Measurements from ENCODE around the gene ACSM2B.
"Not testable (repeated sequence)": the region's sequence is repeated elsewhere in the genome, so short reads cannot be mapped to it uniquely, and the experiment has no call there.

ACSM2B gene

GRCh38 chr16:20576145-20576544 is at the start of gene ACSM2B:
Gene ACSM2B (minus strand): TSS chr16:20576367. CDS start chr16:20564845, 11,522 bp downstream.
- not testable (repeated sequence) for H3K27ac Mint-ChIP-seq; H3K27me3 Mint-ChIP-seq (ENCODE audit: low read depth); H3K4me1 Mint-ChIP-seq (ENCODE audit: low read depth); DNase-seq (ENCODE audit: low spot score); H3K4me3 Mint-ChIP-seq; H3K36me3 Mint-ChIP-seq (ENCODE audit: low read depth); H3K9me3 Mint-ChIP-seq

DNA sequence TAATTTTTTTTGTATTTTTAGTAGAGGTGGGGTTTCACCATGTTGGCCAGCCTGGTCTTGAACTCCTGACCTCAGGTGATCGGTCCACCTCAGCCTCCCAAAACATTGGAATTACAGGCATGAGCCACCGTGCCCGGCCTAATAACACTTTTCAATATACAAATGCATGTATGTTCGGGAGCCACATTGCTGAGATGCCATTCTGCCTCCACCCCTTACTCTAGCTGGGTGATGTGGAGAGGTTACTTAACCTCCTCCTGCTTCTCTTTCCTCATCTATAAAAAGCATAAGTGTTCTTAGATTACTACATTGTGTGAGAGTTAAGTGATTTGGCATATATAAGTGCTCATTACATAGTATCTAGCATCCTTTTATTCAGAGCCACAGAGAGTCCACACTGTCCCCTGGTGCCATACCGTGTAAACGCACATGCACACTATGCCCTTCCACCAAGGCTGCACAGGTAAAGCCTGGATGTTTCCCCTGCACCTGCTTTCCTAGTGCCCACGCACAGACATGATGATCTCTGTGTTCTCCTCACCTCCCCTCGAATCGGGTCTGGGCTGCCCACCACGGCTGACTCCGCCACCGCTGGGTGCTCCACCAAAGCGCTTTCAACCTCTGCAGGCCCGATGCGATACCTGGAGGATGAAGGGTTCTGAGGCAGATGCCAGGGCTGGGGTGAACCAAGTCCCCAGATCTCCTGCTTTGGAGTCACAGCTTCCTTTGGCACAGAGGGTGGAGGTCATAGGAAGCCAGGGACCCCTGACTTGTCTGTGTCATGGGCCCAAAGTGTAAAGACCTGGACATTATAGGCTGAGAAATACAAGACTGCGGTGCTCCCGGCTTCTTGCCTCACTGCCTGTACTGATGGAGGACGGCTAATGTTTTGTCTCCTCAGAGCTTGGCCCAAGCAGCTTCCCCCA is 49.0 kb upstream of the ACSM2B start:
- Mint-ChIP-seq H3K4me3 (no peak overlapping the region), H3K4me1 (ENCODE audit: low read depth) (peaks cover 6% of the 10 kb centered on the region), H3K27me3 (ENCODE audit: low read depth) (no peaks in the 10 kb centered on the region), H3K27ac (no peak overlapping the region), H3K9me3 (no peaks in the 10 kb centered on the region), H3K36me3 (ENCODE audit: low read depth) (no peaks in the 10 kb centered on the region)
- no peak for DNase-seq (ENCODE audit: low spot score)

DNA sequence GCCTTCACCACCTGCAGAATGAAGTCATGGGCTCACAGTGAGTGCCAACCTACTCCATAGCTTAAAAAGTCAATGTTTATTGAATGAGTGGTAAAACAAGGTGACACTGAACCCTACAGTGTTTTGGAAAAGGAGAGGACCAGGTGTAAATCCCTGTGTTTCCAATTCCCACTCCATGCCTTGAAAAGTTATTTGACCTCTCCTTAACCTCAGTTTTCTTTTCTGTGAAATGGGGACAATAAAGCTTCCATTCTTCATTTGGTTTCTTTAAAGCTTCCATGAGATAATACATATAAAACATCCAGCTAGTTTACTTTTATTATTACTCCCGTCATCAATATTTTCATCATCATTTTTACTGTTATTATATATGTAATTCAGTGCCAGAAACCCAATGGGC is 48.0 kb upstream of the ACSM2B start:
- Mint-ChIP-seq H3K36me3 (ENCODE audit: low read depth) (no peaks in the 10 kb centered on the region), H3K27ac (no peak overlapping the region), H3K4me1 (ENCODE audit: low read depth) (peaks cover 5% of the 10 kb centered on the region), H3K4me3 (no peak overlapping the region), H3K27me3 (ENCODE audit: low read depth) (no peaks in the 10 kb centered on the region), H3K9me3 (no peaks in the 10 kb centered on the region)
- DNase-seq (ENCODE audit: low spot score) = no peak

- no peaks in the 10 kb centered on the region for H3K36me3 Mint-ChIP-seq (ENCODE audit: low read depth)
- H3K27ac Mint-ChIP-seq = no peak overlapping the region
- H3K4me3 Mint-ChIP-seq = no peak overlapping the region
- DNase-seq (ENCODE audit: low spot score) = no peak
- H3K9me3 Mint-ChIP-seq = no peaks in the 10 kb centered on the region
- no peaks in the 10 kb centered on the region for H3K4me1 Mint-ChIP-seq (ENCODE audit: low read depth)
- no peaks in the 10 kb centered on the region for H3K27me3 Mint-ChIP-seq (ENCODE audit: low read depth)
These were observed 46.3 kb upstream of the ACSM2B start for GRCh38 chr16:20622498-20622870.

GRCh38 chr16:20621406-20621805 is 45.2 kb upstream of the ACSM2B start:
- H3K4me3 Mint-ChIP-seq = no peak overlapping the region
- no peaks in the 10 kb centered on the region for H3K4me1 Mint-ChIP-seq (ENCODE audit: low read depth)
- no peaks in the 10 kb centered on the region for H3K36me3 Mint-ChIP-seq (ENCODE audit: low read depth)
- no peaks in the 10 kb centered on the region for H3K9me3 Mint-ChIP-seq
- DNase-seq (ENCODE audit: low spot score) = no peak
- H3K27me3 Mint-ChIP-seq (ENCODE audit: low read depth) = no peaks in the 10 kb centered on the region
- no peak overlapping the region for H3K27ac Mint-ChIP-seq

GRCh38 chr16:20620770-20621169 is 44.6 kb upstream of the ACSM2B start:
- Mint-ChIP-seq H3K4me1 (ENCODE audit: low read depth) (no peaks in the 10 kb centered on the region), H3K27me3 (ENCODE audit: low read depth) (peaks cover 4% of the 10 kb centered on the region), H3K4me3 (no peak overlapping the region), H3K36me3 (ENCODE audit: low read depth) (no peaks in the 10 kb centered on the region), H3K9me3 (no peaks in the 10 kb centered on the region), H3K27ac (no peak overlapping the region)
- no peak for DNase-seq (ENCODE audit: low spot score)

DNA sequence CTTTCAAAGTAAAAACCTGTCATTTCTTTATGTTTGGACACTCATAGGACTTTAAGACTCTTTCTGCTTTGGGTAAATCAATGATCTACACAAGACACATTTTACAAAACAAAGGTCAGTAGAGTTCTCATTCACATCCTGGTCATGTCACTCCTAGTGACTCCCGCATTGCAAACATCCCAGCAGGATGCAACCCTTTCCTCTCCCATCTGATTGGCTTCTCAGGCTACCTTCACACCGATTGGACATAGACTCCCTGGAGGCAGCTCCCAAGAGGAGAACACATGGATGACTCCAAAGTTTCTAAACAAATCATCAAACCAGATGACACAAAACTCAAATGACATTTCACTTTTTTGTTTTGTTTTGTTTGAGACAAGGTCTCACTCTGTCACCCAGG is 43.8 kb upstream of the ACSM2B start:
- peaks cover 4% of the 10 kb centered on the region for H3K27me3 Mint-ChIP-seq (ENCODE audit: low read depth)

DNA sequence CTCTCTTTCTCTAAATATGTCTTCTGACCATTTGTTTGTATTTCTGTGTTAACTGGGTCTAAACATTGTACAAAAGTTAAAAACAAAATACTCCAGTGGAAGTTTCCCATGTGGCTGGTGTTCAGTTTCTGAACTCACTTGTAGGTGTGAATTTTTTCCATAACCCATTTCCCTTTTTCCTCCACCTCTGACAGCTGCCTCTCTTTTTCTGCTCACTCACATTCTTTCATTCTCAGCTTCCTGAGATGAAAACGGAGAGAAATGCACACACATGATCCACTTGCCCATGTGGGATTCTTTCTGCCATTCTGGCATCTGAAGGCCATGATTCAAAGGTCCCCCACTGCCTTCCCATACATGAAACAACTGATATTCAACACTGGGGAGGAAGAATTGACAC is 41.1 kb upstream of the ACSM2B start:
- Mint-ChIP-seq H3K27ac (no peak overlapping the region), H3K4me3 (no peak overlapping the region), H3K4me1 (ENCODE audit: low read depth) (no peaks in the 10 kb centered on the region), H3K27me3 (ENCODE audit: low read depth) (peaks cover 6% of the 10 kb centered on the region), H3K36me3 (ENCODE audit: low read depth) (no peaks in the 10 kb centered on the region), H3K9me3 (no peaks in the 10 kb centered on the region)
- no peak for DNase-seq (ENCODE audit: low spot score)

More for the DNA sequence above, 43.8 kb upstream of the ACSM2B start:
- Mint-ChIP-seq H3K36me3 (ENCODE audit: low read depth) (no peaks in the 10 kb centered on the region), H3K4me3 (no peak overlapping the region), H3K27ac (no peak overlapping the region), H3K9me3 (no peaks in the 10 kb centered on the region), H3K4me1 (ENCODE audit: low read depth) (no peaks in the 10 kb centered on the region)
- no peak for DNase-seq (ENCODE audit: low spot score)

GRCh38 chr16:20614186-20615141 is 38.3 kb upstream of the ACSM2B start:
- Mint-ChIP-seq H3K4me3 (no peak overlapping the region), H3K36me3 (ENCODE audit: low read depth) (no peaks in the 10 kb centered on the region), H3K27me3 (ENCODE audit: low read depth) (peaks cover 12% of the 10 kb centered on the region), H3K9me3 (no peaks in the 10 kb centered on the region), H3K27ac (no peak overlapping the region), H3K4me1 (ENCODE audit: low read depth) (no peaks in the 10 kb centered on the region)
- DNase-seq (ENCODE audit: low spot score) = no peak

DNA sequence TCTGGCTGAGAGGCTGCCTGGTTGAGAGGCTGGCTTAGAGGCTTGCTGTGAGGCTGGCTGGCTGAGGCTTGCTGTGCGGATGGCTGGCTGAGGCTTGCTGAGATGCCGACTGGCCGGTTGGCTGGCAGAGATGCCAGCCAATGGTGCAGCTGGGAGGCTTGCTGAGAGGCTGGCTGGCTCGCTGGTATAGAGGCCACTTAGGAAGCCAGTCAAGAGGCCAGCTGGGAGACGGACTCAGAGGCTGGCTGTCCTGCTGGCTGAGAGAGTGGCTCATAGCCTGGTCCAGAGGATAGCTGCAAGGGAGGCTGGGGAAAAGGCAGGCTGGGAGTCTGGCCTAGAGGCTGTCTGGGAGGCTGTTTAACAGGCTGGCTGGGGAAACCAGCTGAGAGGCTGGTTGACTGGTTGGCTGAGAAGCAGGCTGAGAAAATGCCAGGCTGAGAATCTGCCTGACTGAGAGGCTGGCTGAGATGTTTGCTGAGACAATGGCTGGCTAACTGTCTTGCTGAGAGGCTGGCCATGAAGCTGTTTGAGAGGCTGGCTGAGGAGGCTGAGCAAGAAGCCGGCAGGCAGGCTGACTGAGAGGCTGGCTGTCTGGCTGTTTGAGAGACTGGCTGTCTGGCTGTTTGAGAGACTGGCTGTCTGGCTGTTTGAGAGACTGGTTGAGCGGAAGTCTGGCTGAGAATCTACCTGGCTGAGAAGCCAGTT is 37.5 kb upstream of the ACSM2B start:
- no peaks in the 10 kb centered on the region for H3K4me1 Mint-ChIP-seq (ENCODE audit: low read depth)
- no peak overlapping the region for H3K4me3 Mint-ChIP-seq
- H3K9me3 Mint-ChIP-seq = no peaks in the 10 kb centered on the region
- H3K27ac Mint-ChIP-seq = no peak overlapping the region
- no peaks in the 10 kb centered on the region for H3K36me3 Mint-ChIP-seq (ENCODE audit: low read depth)
- no peak for DNase-seq (ENCODE audit: low spot score)
- peaks cover 12% of the 10 kb centered on the region for H3K27me3 Mint-ChIP-seq (ENCODE audit: low read depth)

- Mint-ChIP-seq H3K27me3 (ENCODE audit: low read depth) (peaks cover 12% of the 10 kb centered on the region), H3K9me3 (no peaks in the 10 kb centered on the region), H3K36me3 (ENCODE audit: low read depth) (no peaks in the 10 kb centered on the region), H3K4me3 (no peak overlapping the region), H3K4me1 (ENCODE audit: low read depth) (no peaks in the 10 kb centered on the region), H3K27ac (no peak overlapping the region)
- no peak for DNase-seq (ENCODE audit: low spot score)
These were observed 36.6 kb upstream of the ACSM2B start for GRCh38 chr16:20612551-20613480.

DNA sequence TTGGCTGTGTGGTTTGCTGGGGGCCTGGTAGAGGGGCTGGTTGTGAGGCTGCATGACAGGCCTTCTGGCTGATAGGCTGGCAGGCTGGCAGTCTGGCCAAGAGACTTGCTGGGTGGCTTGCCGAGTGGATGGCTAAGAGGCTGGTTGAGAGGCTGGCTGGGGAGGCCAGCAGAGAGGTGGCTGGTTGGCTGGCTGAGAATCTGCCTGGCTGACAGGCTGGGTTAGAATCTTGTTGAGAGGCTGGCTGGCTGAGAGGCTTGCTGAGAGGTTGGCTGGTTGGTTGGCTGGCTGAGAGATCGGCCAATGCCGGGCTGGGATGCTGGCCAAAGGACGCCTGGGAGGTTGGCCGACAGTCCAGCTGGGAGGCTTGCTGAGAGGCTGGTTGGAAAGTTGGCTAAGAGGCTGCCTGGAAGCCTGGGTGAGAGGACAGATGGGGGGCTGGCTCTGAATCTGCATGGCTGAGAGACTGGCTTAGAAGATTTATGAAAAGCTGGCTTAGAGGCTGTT is 35.9 kb upstream of the ACSM2B start:
- H3K9me3 Mint-ChIP-seq = no peaks in the 10 kb centered on the region
- peaks cover 12% of the 10 kb centered on the region for H3K27me3 Mint-ChIP-seq (ENCODE audit: low read depth)
- H3K4me1 Mint-ChIP-seq (ENCODE audit: low read depth) = no peaks in the 10 kb centered on the region
- DNase-seq (ENCODE audit: low spot score) = no peak
- no peaks in the 10 kb centered on the region for H3K36me3 Mint-ChIP-seq (ENCODE audit: low read depth)
- H3K4me3 Mint-ChIP-seq = no peak overlapping the region
- H3K27ac Mint-ChIP-seq = no peak overlapping the region
